Endothelial cell of umbilical vein (primary cell): Measurements from ENCODE around the gene RCAN3.

Source experiments
- MYC ChIP-seq: IDR thresholded peaks from one replicate; pipeline ENCODE4 v1.6.1; 2011; ENCODE audit warnings: mild to moderate bottlenecking, low read depth, low read length
- POLR2A ChIP-seq: IDR thresholded peaks from 2 replicates; pipeline ENCODE4 v1.6.1; 2012; ENCODE audit warnings: low read depth, mild to moderate bottlenecking, control low read depth, low read length
- POLR2AphosphoS5 ChIP-seq: IDR thresholded peaks from 2 replicates; pipeline ENCODE4 v1.6.1; 2012; ENCODE audit warnings: low read depth, mild to moderate bottlenecking, control low read depth, low read length, moderate library complexity; ENCODE audit not compliant: insufficient read depth

DNA sequence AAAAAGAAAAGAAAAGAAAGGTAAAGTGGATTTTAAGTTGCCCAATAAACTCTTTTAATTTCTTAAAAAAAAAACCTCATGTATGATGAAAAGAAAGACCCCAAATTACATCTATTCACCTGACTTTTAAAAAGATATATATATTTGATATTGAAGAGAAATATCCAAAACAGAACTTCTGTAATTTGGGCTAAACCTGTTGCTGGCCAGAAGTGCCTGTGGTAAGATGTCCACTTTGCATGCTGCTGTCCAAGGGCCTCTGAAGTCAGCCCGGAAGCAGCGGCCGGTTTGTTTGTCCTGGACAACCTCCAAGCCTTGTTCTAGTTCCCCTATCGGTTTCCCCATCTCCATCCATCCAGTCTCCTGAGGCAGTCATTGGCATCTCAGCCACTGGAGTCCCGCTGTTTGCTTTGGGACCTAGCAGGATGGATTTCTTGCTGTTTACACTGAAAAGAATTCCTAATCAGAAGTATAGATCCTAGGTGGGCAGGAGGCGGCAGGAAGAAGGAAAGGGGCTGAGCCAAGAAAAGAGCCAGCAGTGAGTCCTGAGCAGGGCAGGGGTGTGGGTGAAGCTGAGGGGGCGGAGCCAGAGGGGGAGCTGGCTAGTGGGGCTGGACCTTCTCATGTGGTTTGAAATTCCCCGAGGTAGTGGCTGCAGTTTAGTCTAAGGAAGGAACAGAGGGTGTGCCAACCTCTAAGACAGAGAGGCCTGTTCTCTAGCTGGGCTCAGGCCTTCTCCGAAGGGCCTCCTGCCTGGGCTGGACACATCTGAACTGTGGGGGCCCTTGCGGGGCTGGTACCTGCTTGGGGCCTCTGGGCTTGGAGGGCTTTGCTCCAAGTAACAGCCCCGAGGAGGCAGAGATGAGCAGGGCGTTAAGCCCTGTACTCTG is 56.5 kb downstream of the RCAN3 start:
- TF ChIP-seq MYC, result no peak
- TF ChIP-seq POLR2A, result no peak
- no peak for TF ChIP-seq POLR2AphosphoS5
